Upper lobe of left lung (tissue), 4 donors: ENCODE results near the gene KCNE1.

ENCODE experiments used
- CTCF ChIP-seq, 6 experiments: fragments of 450-650 bp in 4 of 6; fragments of 200-600 bp in 2 of 6; sonication (generic) in 2 of 6; IDR thresholded peaks; one replicate each; pipeline ENCODE4 v1.5.1; 2016 to 2019; ENCODE audit warnings: antibody characterized with exemption in 6 of 6
- EP300 ChIP-seq, 4 donors: sonication (generic); formaldehyde crosslinking; IDR thresholded peaks; one replicate each; pipeline ENCODE4 v1.5.1; 2017; ENCODE audit warnings: antibody characterized with exemption in 4 of 4, control low read depth in 2 of 4
- POLR2A ChIP-seq, 4 donors: fragments of 450-650 bp; IDR thresholded peaks; one replicate each; pipeline ENCODE4 v1.5.1; 2016 to 2017; ENCODE audit warnings: antibody characterized with exemption in 4 of 4, mild to moderate bottlenecking in 2 of 4
- POLR2AphosphoS5 ChIP-seq, 2 donors: sonication (generic); formaldehyde crosslinking; IDR thresholded peaks; one replicate each; pipeline ENCODE4 v1.5.1; 2017; ENCODE audit warnings: antibody characterized with exemption in 2 of 2

GRCh38 chr21:34518301-34518700 is 6.3 kb upstream of the KCNE1 start:
- TF ChIP-seq CTCF (IDR thresholded peaks at IDR 0.05) (no peak), POLR2A (IDR thresholded peaks at IDR 0.05) (no peak), POLR2AphosphoS5 (IDR thresholded peaks at IDR 0.05) (no peak), EP300 (IDR thresholded peaks at IDR 0.05) (no peak)
